ENCODE measurements around the gene DENND2A. TPM values are rescaled to one million over a fixed set of nuclear protein-coding genes. Genes with fewer than 3 reads are reported as not detected.
A peak's percentile ranks its signal among the peaks of the same experiment; 100 is the strongest.

DENND2A gene
- total and polyA plus RNA-seq, 7 experiments from 2014 or later: not detected

DNA sequence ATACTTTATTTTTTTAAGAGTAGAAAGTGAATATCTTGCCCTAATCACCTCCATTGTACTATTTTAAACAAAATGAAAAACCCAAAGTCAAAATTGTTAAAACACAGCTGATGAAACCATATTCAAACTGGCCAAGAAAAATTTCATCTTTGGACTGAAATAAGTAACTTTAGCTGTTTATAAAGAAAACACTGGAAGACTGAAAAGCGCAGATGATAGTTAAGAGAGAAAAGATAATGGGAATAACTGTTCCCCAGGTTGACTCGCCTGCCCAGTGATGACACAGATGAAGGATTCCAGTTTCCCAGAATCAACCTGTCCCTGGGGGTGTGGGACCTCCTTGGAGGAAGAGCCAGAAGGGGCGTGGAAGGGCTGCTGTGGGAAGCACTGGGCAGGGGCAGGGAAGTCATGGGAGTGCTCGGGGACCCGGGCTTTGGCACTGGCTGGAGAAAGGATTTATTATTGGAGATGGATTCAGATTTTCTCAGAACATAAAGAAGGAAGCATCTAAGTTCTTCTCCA is 43.1 kb downstream of the DENND2A start:
- Histone ChIP-seq H3K27me3 (ENCODE audit: control insufficient read depth in 2 of 2, insufficient read depth in 2 of 2, low read length in 2 of 2) (no peaks in the 10 kb centered on the region), H3K9me3 (ENCODE audit: control insufficient read depth in 2 of 3, low read length in 3 of 3) (no peaks in the 10 kb centered on the region), H3K4me1 (ENCODE audit: control insufficient read depth in 2 of 2, insufficient read depth in 2 of 2, low read length in 2 of 2) (no peaks in the 10 kb centered on the region), H3K4me3 (ENCODE audit: low read length) (no peak overlapping the region), H3K36me3 (ENCODE audit: control insufficient read depth in 2 of 3, insufficient read depth in 3 of 3, low read length in 3 of 3) (no peaks in the 10 kb centered on the region), H3K27ac (ENCODE audit: low read depth, low read length) (no peak overlapping the region)
- no peak overlapping the region for H3K27ac Mint-ChIP-seq
- peaks cover 0 to 11% (median 3%) of the 10 kb centered on the region in 7 donors for H3K4me1 Mint-ChIP-seq
- DNase-seq: no peak
- no peaks in the 10 kb centered on the region for H3K9me3 Mint-ChIP-seq
- no peaks in the 10 kb centered on the region for H3K36me3 Mint-ChIP-seq
- no peak for ATAC-seq
- H3K4me3 Mint-ChIP-seq: no peak overlapping the region
- ChIA-PET POLR2A (no interaction called here), CTCF (no interaction called here)
- intact Hi-C loops (cut with micrococcal nuclease): no loop called here
- peaks cover 14 to 30% (median 18%) of the 10 kb centered on the region in 5 donors for H3K27me3 Mint-ChIP-seq

DNA sequence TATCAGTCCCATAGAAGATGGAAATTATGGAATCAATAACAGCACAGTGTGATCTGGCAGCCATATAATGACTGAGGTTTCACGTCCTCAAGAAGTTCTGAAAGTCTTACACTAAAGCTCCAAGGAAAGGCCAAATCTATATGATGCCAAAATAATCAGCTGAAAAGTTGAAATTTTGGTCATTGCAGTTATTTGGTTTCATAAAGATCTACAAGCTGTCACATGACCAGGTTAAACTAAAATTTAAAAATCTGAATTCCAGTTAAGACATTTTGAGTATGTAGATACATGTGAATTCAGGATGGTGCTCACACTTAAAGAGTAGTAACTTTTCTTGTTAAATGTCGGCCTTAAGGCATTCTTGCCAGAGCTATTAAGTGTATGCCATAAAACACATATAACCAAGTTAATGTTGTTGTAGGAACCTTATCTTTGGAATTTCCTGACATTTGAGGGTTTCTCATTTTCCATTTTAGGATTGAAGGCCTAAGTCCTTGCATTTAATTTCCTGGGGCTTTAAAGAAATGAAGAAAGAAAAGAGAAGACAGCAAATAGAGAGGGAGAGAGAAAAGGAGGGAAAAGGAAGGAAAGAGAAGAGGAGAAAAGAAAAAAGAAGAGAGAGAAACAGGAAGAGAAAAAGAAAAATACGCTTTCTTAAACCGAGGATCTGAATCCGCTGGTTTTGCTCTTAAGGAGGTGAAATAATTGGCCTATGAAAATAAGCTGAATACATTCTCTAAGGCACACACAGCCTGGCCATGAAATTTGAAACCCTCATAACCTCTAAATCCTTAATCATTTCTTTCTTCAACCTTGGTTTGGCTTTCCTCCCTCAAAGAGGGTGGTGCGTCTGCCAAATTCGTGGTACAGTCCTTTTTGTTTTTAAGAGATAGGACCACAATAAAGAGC is 43.8 kb downstream of the DENND2A start:
- Histone ChIP-seq H3K4me1 (ENCODE audit: control insufficient read depth in 2 of 2, insufficient read depth in 2 of 2, low read length in 2 of 2) (no peaks in the 10 kb centered on the region), H3K27me3 (ENCODE audit: control insufficient read depth in 2 of 2, insufficient read depth in 2 of 2, low read length in 2 of 2) (no peaks in the 10 kb centered on the region), H3K27ac (ENCODE audit: low read depth, low read length) (no peak overlapping the region), H3K4me3 (ENCODE audit: low read length) (no peak overlapping the region), H3K9me3 (ENCODE audit: control insufficient read depth in 2 of 3, low read length in 3 of 3) (no peaks in the 10 kb centered on the region), H3K36me3 (ENCODE audit: control insufficient read depth in 2 of 3, insufficient read depth in 3 of 3, low read length in 3 of 3) (no peaks in the 10 kb centered on the region)
- Mint-ChIP-seq H3K9me3 (no peaks in the 10 kb centered on the region), H3K27me3 (peaks cover 12 to 29% (median 14%) of the 10 kb centered on the region in 5 donors), H3K4me1 (peaks cover 0 to 6% (median 3%) of the 10 kb centered on the region in 7 donors), H3K36me3 (no peaks in the 10 kb centered on the region), H3K27ac (no peak overlapping the region), H3K4me3 (no peak overlapping the region)
- intact Hi-C loops (cut with micrococcal nuclease): no loop called here
- no peak for ATAC-seq
- no peak for DNase-seq
- POLR2A ChIA-PET: no interaction called here
- CTCF ChIA-PET: no interaction called here

DNA sequence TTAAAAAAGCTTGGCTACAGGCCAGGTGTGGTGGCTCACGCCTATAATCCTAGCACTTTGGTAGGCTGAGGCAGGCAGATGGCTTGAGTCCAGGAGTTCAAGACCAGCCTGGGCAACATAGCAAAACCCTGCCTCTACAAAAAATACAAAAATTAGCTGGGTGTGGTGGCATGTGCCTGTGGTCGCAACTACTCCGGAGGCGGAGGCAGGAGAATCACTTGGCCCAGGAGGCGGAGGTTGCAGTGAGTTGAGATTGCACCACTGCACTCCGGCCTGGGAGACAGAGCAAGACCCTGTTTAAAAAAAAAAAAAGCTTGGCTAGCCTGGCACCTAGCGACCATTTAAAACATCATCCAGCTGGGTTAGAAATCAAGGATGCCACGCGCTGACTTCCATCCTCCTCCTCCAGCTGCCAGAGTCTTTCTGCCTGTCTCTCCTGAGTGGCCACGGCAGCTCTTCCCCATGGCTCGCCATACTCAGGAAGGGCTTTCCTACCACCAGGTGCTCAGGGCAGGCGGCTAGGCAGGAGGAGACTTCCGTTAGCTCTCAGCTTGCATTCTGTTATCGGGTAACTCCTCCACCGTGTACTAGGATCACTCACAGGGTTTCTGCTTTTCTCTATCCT is 45.0 kb downstream of the DENND2A start:
- no peak overlapping the region for H3K4me3 ChIP-seq (ENCODE audit: low read length)
- CTCF ChIA-PET: no interaction called here
- Mint-ChIP-seq H3K4me1 (peaks cover 0 to 5% (median 3%) of the 10 kb centered on the region in 7 donors), H3K27me3 (peaks cover 12 to 29% (median 14%) of the 10 kb centered on the region in 5 donors), H3K36me3 (no peaks in the 10 kb centered on the region), H3K27ac (no peak overlapping the region), H3K4me3 (no peak overlapping the region), H3K9me3 (no peaks in the 10 kb centered on the region)
- POLR2A ChIA-PET: no interaction called here
- no peaks in the 10 kb centered on the region for H3K4me1 ChIP-seq (ENCODE audit: control insufficient read depth in 2 of 2, insufficient read depth in 2 of 2, low read length in 2 of 2)
- no peaks in the 10 kb centered on the region for H3K9me3 ChIP-seq (ENCODE audit: control insufficient read depth in 2 of 3, low read length in 3 of 3)
- H3K27ac ChIP-seq (ENCODE audit: low read depth, low read length): no peak overlapping the region
- no peak for DNase-seq
- intact Hi-C loops (cut with micrococcal nuclease): no loop called here
- ATAC-seq: no peak
- no peaks in the 10 kb centered on the region for H3K27me3 ChIP-seq (ENCODE audit: control insufficient read depth in 2 of 2, insufficient read depth in 2 of 2, low read length in 2 of 2)
- no peaks in the 10 kb centered on the region for H3K36me3 ChIP-seq (ENCODE audit: control insufficient read depth in 2 of 3, insufficient read depth in 3 of 3, low read length in 3 of 3)

DNA sequence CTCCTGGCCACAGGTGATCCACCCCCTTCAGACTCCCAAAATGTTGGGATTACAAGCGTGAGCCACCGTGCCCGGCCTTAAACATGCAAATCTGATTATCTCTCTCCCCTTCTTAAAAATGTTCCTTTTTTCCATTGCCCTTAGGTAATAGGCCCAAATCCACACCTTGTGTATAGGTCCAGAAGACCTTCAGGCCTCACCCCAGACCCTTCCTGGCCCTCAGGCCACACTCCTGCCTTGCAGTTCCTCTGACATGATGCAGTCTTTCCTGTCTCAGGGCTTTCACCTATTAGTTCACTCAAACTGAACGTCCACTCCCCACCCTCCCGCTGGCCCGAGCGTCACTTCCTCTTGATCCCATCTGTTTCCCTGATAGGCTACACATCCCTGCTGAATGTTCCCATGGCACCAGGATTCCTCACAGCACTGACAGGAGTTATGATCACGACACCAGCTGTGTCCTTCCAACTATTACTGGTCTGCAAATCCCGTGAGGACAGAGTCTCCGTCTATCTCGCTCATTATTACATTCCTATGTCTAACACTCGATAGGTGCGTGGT is 46.4 kb downstream of the DENND2A start:
- no peaks in the 10 kb centered on the region for H3K9me3 Mint-ChIP-seq
- H3K36me3 Mint-ChIP-seq: no peaks in the 10 kb centered on the region
- ATAC-seq: no peak
- DNase-seq: no peak
- no peak overlapping the region for H3K4me3 Mint-ChIP-seq
- ChIA-PET POLR2A (no interaction called here), CTCF (no interaction called here)
- no peaks in the 10 kb centered on the region for H3K9me3 ChIP-seq (ENCODE audit: control insufficient read depth in 2 of 3, low read length in 3 of 3)
- no peaks in the 10 kb centered on the region for H3K4me1 ChIP-seq (ENCODE audit: control insufficient read depth in 2 of 2, insufficient read depth in 2 of 2, low read length in 2 of 2)
- H3K4me3 ChIP-seq (ENCODE audit: low read length): no peak overlapping the region
- H3K27ac Mint-ChIP-seq: peak overlapping the region in 1 of 9 donors; percentile 40
- H3K27ac ChIP-seq (ENCODE audit: low read depth, low read length): no peak overlapping the region
- H3K4me1 Mint-ChIP-seq: peaks cover 0 to 5% (median 3%) of the 10 kb centered on the region in 7 donors
- intact Hi-C loops (cut with micrococcal nuclease): no loop called here
- H3K27me3 Mint-ChIP-seq: peaks cover 4 to 22% (median 12%) of the 10 kb centered on the region in 5 donors
- no peaks in the 10 kb centered on the region for H3K36me3 ChIP-seq (ENCODE audit: control insufficient read depth in 2 of 3, insufficient read depth in 3 of 3, low read length in 3 of 3)
- no peaks in the 10 kb centered on the region for H3K27me3 ChIP-seq (ENCODE audit: control insufficient read depth in 2 of 2, insufficient read depth in 2 of 2, low read length in 2 of 2)

DNA sequence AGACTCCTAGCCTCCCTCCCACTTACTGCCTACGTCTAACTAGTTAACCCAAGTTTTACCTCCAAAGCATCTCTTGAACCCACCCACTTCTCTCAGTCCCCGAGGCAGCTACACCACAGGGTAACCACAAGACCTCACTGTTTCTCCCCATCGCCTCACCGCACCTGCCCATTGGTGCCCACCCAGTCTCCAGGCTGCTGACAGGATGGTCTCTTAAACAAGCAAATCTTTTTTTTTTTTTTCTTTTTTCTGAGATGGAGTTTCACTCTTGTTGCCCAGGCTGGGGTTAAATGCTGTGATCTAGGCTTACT is 47.0 kb downstream of the DENND2A start:
- Mint-ChIP-seq H3K27me3 (peaks cover 4 to 22% (median 12%) of the 10 kb centered on the region in 5 donors), H3K27ac (peak overlapping the region in 1 of 9 donors; percentile 86), H3K9me3 (no peaks in the 10 kb centered on the region), H3K4me3 (no peak overlapping the region), H3K4me1 (peaks cover 0 to 5% (median 3%) of the 10 kb centered on the region in 7 donors), H3K36me3 (no peaks in the 10 kb centered on the region)
- no peak for DNase-seq
- ChIA-PET CTCF (no interaction called here), POLR2A (no interaction called here)
- ATAC-seq: no peak
- H3K9me3 ChIP-seq (ENCODE audit: control insufficient read depth in 2 of 3, low read length in 3 of 3): no peaks in the 10 kb centered on the region
- H3K27ac ChIP-seq (ENCODE audit: low read depth, low read length): no peak overlapping the region
- no peaks in the 10 kb centered on the region for H3K4me1 ChIP-seq (ENCODE audit: control insufficient read depth in 2 of 2, insufficient read depth in 2 of 2, low read length in 2 of 2)
- no peaks in the 10 kb centered on the region for H3K27me3 ChIP-seq (ENCODE audit: control insufficient read depth in 2 of 2, insufficient read depth in 2 of 2, low read length in 2 of 2)
- intact Hi-C loops (cut with micrococcal nuclease): no loop called here
- no peak overlapping the region for H3K4me3 ChIP-seq (ENCODE audit: low read length)
- H3K36me3 ChIP-seq (ENCODE audit: control insufficient read depth in 2 of 3, insufficient read depth in 3 of 3, low read length in 3 of 3): no peaks in the 10 kb centered on the region

DNA sequence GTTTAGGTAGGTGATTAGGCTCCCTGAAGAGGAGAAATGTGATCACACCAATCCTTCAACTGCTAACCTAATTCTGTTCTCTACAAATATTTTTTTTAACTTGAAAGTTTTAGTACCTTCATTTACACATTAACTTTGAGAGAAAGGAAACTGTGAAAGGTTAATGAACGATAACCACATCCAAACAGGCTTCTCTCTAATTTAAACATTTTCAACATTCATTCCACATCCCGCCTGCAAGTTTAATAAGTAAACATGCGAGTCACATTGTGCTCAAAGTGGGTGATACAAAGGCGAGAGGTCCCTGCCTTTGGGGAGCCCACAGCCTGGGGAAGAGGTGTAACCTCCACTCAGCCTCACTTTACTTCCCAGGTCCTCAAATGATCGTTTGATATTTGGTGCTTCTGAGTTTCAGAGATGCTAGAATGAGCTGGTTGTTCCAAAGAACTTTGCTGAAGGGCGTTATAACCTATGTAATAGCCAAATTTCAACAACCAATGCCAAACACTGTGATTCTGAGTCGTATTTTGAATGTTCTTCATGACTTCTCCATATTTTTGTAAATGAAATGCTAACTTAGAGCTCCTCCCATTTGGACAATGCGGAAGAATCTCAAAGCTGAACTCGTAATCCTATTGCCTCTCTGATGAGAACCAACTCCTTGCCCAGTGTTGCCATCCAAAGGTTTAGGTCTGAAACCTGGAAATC is 47.5 kb downstream of the DENND2A start:
- H3K9me3 Mint-ChIP-seq: no peaks in the 10 kb centered on the region
- H3K4me1 Mint-ChIP-seq: peaks cover 0 to 5% (median 3%) of the 10 kb centered on the region in 7 donors
- H3K36me3 Mint-ChIP-seq: no peaks in the 10 kb centered on the region
- H3K4me3 Mint-ChIP-seq: no peak overlapping the region
- peak overlapping the region in 1 of 9 donors; percentile 86 for H3K27ac Mint-ChIP-seq
- no peaks in the 10 kb centered on the region for H3K4me1 ChIP-seq (ENCODE audit: control insufficient read depth in 2 of 2, insufficient read depth in 2 of 2, low read length in 2 of 2)
- CTCF ChIA-PET: no interaction called here
- H3K36me3 ChIP-seq (ENCODE audit: control insufficient read depth in 2 of 3, insufficient read depth in 3 of 3, low read length in 3 of 3): no peaks in the 10 kb centered on the region
- intact Hi-C loops (cut with micrococcal nuclease): no loop called here
- POLR2A ChIA-PET: no interaction called here
- ATAC-seq (no peak), DNase-seq (no peak)
- no peak overlapping the region for H3K27ac ChIP-seq (ENCODE audit: low read depth, low read length)
- H3K4me3 ChIP-seq (ENCODE audit: low read length): no peak overlapping the region
- H3K27me3 Mint-ChIP-seq: peaks cover 4 to 19% (median 12%) of the 10 kb centered on the region in 5 donors
- no peaks in the 10 kb centered on the region for H3K27me3 ChIP-seq (ENCODE audit: control insufficient read depth in 2 of 2, insufficient read depth in 2 of 2, low read length in 2 of 2)
- no peaks in the 10 kb centered on the region for H3K9me3 ChIP-seq (ENCODE audit: control insufficient read depth in 2 of 3, low read length in 3 of 3)
